Naive thymus-derived CD4-positive, alpha-beta T cell (primary cell): ENCODE data around the gene FAM89B. TPM values are rescaled to one million over a fixed set of nuclear protein-coding genes. Genes with fewer than 3 reads are reported as not detected.

Source experiments
- ATAC-seq: fragments of 150-1000 bp; cut with Tn5 transposase; 2 replicates; pipeline ENCODE4 v1.10.0; 2021; ENCODE audit warnings: mild to moderate bottlenecking, moderate library complexity
- CTCF ChIA-PET: fragments of 350-600 bp; sonication (Branson Sonifier 250); formaldehyde crosslinking; loops from one replicate; lab custom pipeline; 2021; ENCODE audit warnings: antibody characterized with exemption; lab: Charles Lee
- POLR2A ChIA-PET: fragments of 350-600 bp; sonication (Branson Sonifier 250); formaldehyde crosslinking; loops from one replicate; lab custom pipeline; 2021; ENCODE audit warnings: antibody characterized with exemption, inconsistent platforms; lab: Charles Lee
- DNase-seq, 9 donors: peaks; one replicate each; pipeline versions ENCODE4 v3.0.0 to v3.0.0-alpha.2; 2020 to 2022; ENCODE audit warnings: mixed read lengths in 1 of 9
- H3K27ac ChIP-seq: one replicate; pipeline ENCODE4 v1.7.0; 2013; ENCODE audit warnings: mild to moderate bottlenecking, low read depth, low read length, moderate library complexity
- H3K27me3 ChIP-seq, 2 donors: one replicate each; pipeline ENCODE4 v1.7.0; 2013; ENCODE audit warnings: low read length in 2 of 2, mild to moderate bottlenecking in 2 of 2, moderate library complexity in 2 of 2; ENCODE audit not compliant: control insufficient read depth in 2 of 2, insufficient read depth in 2 of 2
- H3K36me3 ChIP-seq, 3 experiments: 1 replicate in 2 of 3; 2 replicates in 1 of 3; pipeline ENCODE4 v1.7.0; 2013; ENCODE audit warnings: low read length in 3 of 3, mild to moderate bottlenecking in 3 of 3, moderate library complexity in 1 of 3; ENCODE audit not compliant: insufficient read depth in 3 of 3, control insufficient read depth in 2 of 3
- H3K4me1 ChIP-seq, 2 donors: one replicate each; pipeline ENCODE4 v1.7.0; 2013; ENCODE audit warnings: low read length in 2 of 2, mild to moderate bottlenecking in 2 of 2, moderate library complexity in 1 of 2; ENCODE audit not compliant: control insufficient read depth in 2 of 2, insufficient read depth in 2 of 2
- H3K4me3 ChIP-seq: 2 replicates; pipeline ENCODE4 v1.7.0; 2013; ENCODE audit warnings: mild to moderate bottlenecking, low read length
- H3K9me3 ChIP-seq, 3 experiments: 1 replicate in 2 of 3; 2 replicates in 1 of 3; pipeline ENCODE4 v1.7.0; 2013; ENCODE audit warnings: low read length in 3 of 3; ENCODE audit not compliant: control insufficient read depth in 2 of 3
- H3K27ac Mint-ChIP-seq, 9 donors: one replicate each; pipeline ENCODE4 v1.8.0; 2020 to 2022; ENCODE audit warnings: mixed read lengths in 9 of 9, mild to moderate bottlenecking in 8 of 9, moderate library complexity in 5 of 9, inconsistent platforms in 2 of 9
- H3K27me3 Mint-ChIP-seq, 5 donors: one replicate each; pipeline ENCODE4 v1.8.0; 2021 to 2022; ENCODE audit warnings: mixed read lengths in 5 of 5, mild to moderate bottlenecking in 1 of 5
- H3K36me3 Mint-ChIP-seq, 5 donors: one replicate each; pipeline ENCODE4 v1.8.0; 2020 to 2022; ENCODE audit warnings: mixed read lengths in 5 of 5, mild to moderate bottlenecking in 3 of 5, inconsistent platforms in 1 of 5
- H3K4me1 Mint-ChIP-seq, 7 donors: one replicate each; pipeline ENCODE4 v1.8.0; 2020 to 2022; ENCODE audit warnings: mixed read lengths in 7 of 7, mild to moderate bottlenecking in 3 of 7, inconsistent platforms in 1 of 7
- H3K4me3 Mint-ChIP-seq, 10 donors: one replicate each; pipeline ENCODE4 v1.8.0; 2020 to 2022; ENCODE audit warnings: mild to moderate bottlenecking in 10 of 10, mixed read lengths in 10 of 10, moderate library complexity in 6 of 10, inconsistent platforms in 2 of 10
- H3K9me3 Mint-ChIP-seq, 11 donors: one replicate each; pipeline ENCODE4 v1.8.0; 2020 to 2022; ENCODE audit warnings: mixed read lengths in 11 of 11, mild to moderate bottlenecking in 4 of 11, inconsistent platforms in 1 of 11, moderate library complexity in 1 of 11
- intact Hi-C, 2 donors: fragments of 100-400 bp; cut with micrococcal nuclease; formaldehyde crosslinking; loops; one replicate each; pipeline ENCODE4 v1.15.1; 2023
- polyA plus RNA-seq, 2 donors: library from polyadenylated mRNA; unstranded; fragments of 300-500 nt; fragmentation: Illumina TruSeq; gene quantifications; one replicate each; pipeline ENCODE4 v1.2.3, GENCODE V29; 2021
- total RNA-seq, 6 experiments: library from RNA in 5 of 6; stranded (reverse) in 5 of 6; gene quantifications; 1 replicate in 5 of 6; 2 replicates in 1 of 6; pipeline ENCODE4 v1.2.3 and lab custom pipeline; 2021 to 2026

FAM89B gene
- total and polyA plus RNA-seq, 7 experiments from 2014 or later, result 33.0 to 115 (median 57.9) TPM

DNA sequence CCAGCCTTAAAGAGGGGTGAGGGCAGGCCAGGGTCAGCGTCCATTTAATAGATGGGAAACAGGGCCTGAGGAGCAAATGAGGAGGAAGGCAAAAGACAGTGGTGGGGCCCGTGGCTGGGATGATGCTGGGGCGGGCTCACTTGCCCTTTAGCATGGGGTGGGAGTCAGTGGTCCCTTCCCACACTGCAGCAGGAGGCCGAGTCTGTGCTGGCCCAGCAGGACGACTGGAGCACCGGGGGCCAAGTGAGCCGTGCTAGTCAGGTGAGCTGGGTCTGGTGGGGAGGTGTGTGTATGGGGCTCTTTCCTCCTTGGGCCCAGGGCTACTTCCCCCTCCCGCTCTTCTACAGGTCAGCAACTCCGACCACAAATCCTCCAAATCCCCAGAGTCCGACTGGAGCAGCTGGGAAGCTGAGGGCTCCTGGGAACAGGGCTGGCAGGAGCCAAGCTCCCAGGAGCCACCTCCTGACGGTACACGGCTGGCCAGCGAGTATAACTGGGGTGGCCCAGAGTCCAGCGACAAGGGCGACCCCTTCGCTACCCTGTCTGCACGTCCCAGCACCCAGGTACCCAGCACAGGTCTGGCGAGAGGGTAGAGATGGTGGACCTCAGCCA, 34.6 kb upstream of the FAM89B start:
- H3K27me3 ChIP-seq, result no peaks in the 10 kb centered on the region
- no peaks in the 10 kb centered on the region for H3K9me3 Mint-ChIP-seq
- peaks cover 12 to 18% of the 10 kb centered on the region in 2 donors for H3K4me1 ChIP-seq
- intact Hi-C loops, result no loop called here
- H3K4me3 ChIP-seq, result no peak overlapping the region
- no peak for ATAC-seq
- H3K4me1 Mint-ChIP-seq, result peaks cover 5 to 18% (median 13%) of the 10 kb centered on the region in 7 donors
- H3K27ac Mint-ChIP-seq, result peak overlapping the region in 1 of 9 donors; percentile 38
- no peaks in the 10 kb centered on the region for H3K27me3 Mint-ChIP-seq
- no peaks in the 10 kb centered on the region for H3K9me3 ChIP-seq
- ChIA-PET POLR2A (interaction anchor here (0.8 to 4.9 kb wide), 6 partner anchors 12 to 50 kb away, joined by 3 to 48 read pairs (median 4); partner anchors contain the start of genes EHBP1L1, FAM89B and SCYL1), CTCF (interaction anchor here (0.6 to 9.8 kb wide), 3 partner anchors 13 to 430 kb away, joined by 3 to 126 read pairs (median 5); partner anchors contain the start of genes KCNK7 and SCYL1)
- H3K36me3 ChIP-seq, result peaks cover 0 to 50% (median 4%) of the 10 kb centered on the region in 3 experiments
- peaks cover 0 to 5% (median 4%) of the 10 kb centered on the region in 5 donors for H3K36me3 Mint-ChIP-seq
- H3K27ac ChIP-seq, result no peak overlapping the region
- DNase-seq, result no peak
- peak overlapping the region in 5 of 10 donors; percentile 35 to 61 (median 49) for H3K4me3 Mint-ChIP-seq

DNA sequence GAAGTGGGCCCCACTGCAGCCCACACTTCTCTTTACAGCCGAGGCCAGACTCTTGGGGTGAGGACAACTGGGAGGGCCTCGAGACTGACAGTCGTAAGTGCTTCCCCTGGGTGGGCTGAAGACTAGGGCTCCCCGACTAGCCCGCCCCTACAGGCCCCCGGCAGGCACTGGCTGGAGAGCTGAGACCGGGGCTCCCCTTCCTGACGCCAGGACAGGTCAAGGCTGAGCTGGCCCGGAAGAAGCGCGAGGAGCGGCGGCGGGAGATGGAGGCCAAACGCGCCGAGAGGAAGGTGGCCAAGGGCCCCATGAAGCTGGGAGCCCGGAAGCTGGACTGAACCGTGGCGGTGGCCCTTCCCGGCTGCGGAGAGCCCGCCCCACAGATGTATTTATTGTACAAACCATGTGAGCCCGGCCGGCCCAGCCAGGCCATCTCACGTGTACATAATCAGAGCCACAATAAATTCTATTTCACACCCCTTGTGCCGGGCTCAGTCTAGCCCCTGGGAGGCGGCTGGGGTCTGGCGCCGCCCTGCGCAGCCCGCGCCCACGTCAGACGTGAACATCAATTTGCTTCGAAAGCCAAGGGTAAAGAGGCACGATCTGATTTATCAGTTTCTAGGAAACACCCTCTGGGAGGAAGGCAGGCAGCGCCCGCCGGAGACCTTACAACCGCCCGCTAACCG, 34.0 kb upstream of the FAM89B start:
- no peaks in the 10 kb centered on the region for H3K9me3 Mint-ChIP-seq
- intact Hi-C loops, result no loop called here
- no peaks in the 10 kb centered on the region for H3K27me3 ChIP-seq
- H3K36me3 Mint-ChIP-seq, result peaks cover 0 to 6% (median 4%) of the 10 kb centered on the region in 5 donors
- peaks cover 5 to 20% (median 14%) of the 10 kb centered on the region in 7 donors for H3K4me1 Mint-ChIP-seq
- H3K4me1 ChIP-seq, result peaks cover 12 to 18% of the 10 kb centered on the region in 2 donors
- H3K27ac ChIP-seq, result no peak overlapping the region
- no peak overlapping the region for H3K4me3 ChIP-seq
- CTCF ChIA-PET, result interaction anchor here (0.6 to 9.8 kb wide), 3 partner anchors 14 to 430 kb away, joined by 3 to 126 read pairs (median 5); partner anchors contain the start of genes KCNK7 and SCYL1
- POLR2A ChIA-PET, result interaction anchor here (1.5 to 4.9 kb wide), 2 partner anchors 13 to 37 kb away, joined by 3 to 48 read pairs; partner anchors contain the start of genes EHBP1L1 and SCYL1
- no peak for DNase-seq
- no peaks in the 10 kb centered on the region for H3K27me3 Mint-ChIP-seq
- peak overlapping the region in 1 of 9 donors; percentile 56 for H3K27ac Mint-ChIP-seq
- peaks cover 0 to 50% (median 4%) of the 10 kb centered on the region in 3 experiments for H3K36me3 ChIP-seq
- H3K9me3 ChIP-seq, result no peaks in the 10 kb centered on the region
- no peak for ATAC-seq
- H3K4me3 Mint-ChIP-seq, result peak overlapping the region in 6 of 10 donors; percentile 23 to 76 (median 46)

DNA sequence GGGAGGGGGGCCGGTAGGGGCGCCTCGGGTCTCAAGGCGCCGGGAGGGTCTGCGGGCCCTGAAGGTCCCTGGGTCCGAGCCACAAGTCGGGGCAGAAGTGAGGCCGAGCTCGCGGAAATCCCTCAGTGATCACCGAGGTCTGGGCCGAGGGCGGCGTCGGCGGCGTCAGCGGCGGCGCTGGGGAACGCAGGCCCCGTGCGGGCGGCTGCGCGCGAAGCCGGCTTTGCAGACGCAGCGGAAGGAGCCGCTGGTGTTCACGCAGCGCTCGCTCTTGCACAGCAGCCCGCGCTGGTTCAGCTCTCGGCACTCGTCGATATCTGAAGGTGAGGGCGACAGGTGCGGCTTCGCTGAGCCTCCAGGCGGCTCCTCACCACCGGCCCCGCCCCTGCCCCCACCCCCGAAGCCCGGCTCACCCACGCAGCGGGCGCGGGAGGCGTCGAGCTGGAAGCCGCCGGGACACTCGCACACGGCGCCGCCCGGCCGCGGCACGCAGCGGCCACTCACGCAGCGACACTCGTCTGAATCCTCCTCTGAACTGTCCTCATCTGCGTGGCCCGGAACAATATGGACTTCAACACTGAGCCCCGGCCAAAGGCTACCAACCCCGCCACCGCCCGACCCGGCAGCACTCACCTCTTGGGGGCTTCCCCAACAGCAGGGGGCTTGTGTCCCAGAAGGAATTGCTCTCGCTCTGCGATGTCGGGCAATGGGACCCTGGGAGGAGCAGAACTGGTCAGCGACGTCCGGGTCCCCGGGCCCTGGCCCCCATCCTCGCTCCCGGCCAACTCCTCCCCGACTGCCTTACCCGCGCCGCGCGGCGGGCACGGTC, 33.2 kb upstream of the FAM89B start:
- intact Hi-C loops, result no loop called here
- H3K9me3 ChIP-seq, result no peaks in the 10 kb centered on the region
- no peaks in the 10 kb centered on the region for H3K9me3 Mint-ChIP-seq
- ATAC-seq (no peak), DNase-seq (no peak)
- no peak overlapping the region for H3K4me3 ChIP-seq
- H3K4me1 ChIP-seq, result peaks cover 12 to 18% of the 10 kb centered on the region in 2 donors
- peaks cover 7 to 20% (median 14%) of the 10 kb centered on the region in 7 donors for H3K4me1 Mint-ChIP-seq
- no peaks in the 10 kb centered on the region for H3K27me3 ChIP-seq
- H3K27me3 Mint-ChIP-seq, result no peaks in the 10 kb centered on the region
- H3K4me3 Mint-ChIP-seq, result peak overlapping the region in 1 of 10 donors; percentile 81
- peak overlapping the region in 1 of 9 donors; percentile 32 for H3K27ac Mint-ChIP-seq
- H3K36me3 Mint-ChIP-seq, result peaks cover 0 to 6% (median 4%) of the 10 kb centered on the region in 5 donors
- H3K36me3 ChIP-seq, result peaks cover 0 to 49% (median 4%) of the 10 kb centered on the region in 3 experiments
- CTCF ChIA-PET, result interaction anchor here (0.7 to 9.8 kb wide), 8 partner anchors 10 to 51 kb away, joined by 3 to 126 read pairs (median 11); partner anchors contain the start of genes FAM89B, KCNK7 and ZNRD2
- POLR2A ChIA-PET, result interaction anchor here (0.9 to 7.8 kb wide), 14 partner anchors 8 to 322 kb away, joined by 3 to 66 read pairs (median 12); partner anchors contain the start of genes EHBP1L1, FAM89B, MALAT1 and RELA
- peak overlapping the region; percentile 74 for H3K27ac ChIP-seq

- peak overlapping the region; percentile 81 to 90 (median 84) for H3K4me3 Mint-ChIP-seq
- peak in 1 of 9 donors; percentile 41 for DNase-seq
- peaks cover 12 to 26% (median 19%) of the 10 kb centered on the region in 7 donors for H3K4me1 Mint-ChIP-seq
Observed at GRCh38 chr11:65539744-65540289, 32.5 kb upstream of the FAM89B start.

DNA sequence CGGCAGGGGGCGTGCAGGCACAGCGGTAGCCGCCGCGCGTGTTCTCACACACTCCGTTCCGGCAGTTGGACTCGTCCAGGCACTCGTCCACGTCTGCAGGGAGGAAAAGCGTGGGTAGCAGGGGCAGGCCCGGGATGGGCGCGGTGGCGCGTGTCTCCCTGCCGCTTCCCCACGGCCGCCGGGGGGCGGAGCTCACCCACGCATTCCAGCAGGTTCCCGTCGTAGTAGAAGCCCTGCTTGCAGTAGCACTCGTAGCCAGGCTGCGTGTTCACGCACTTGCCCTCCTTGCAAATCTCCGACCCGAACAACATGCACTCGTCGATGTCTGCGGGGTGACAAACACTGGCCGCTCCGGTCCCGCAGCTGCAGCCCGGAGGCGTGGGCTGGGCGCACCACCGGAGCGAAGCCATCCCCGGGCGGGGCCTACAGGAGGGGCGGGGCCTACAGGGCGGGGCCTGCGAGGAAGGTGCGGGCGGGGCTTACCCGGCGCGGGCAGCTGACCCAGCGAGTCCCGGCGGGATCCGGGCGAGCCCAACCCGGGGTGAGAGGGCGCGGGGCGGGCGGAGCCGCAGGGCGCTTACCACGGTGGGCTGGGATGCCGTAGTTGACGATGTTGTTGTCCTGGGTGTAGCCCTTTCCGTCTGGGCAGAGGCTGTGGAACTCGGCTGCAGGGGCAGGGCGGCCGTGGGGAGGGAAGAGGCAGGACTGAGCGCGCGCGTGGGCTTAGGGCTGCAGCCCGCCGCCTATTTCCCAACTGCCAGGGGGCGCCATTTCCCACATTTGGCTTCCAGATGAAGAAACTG, 31.8 kb upstream of the FAM89B start:
- Histone ChIP-seq H3K4me3 (peak overlapping the region; percentile 71), H3K36me3 (peaks cover 0 to 43% (median 4%) of the 10 kb centered on the region in 3 experiments), H3K27ac (peak overlapping the region; percentile 74), H3K27me3 (no peaks in the 10 kb centered on the region), H3K9me3 (no peaks in the 10 kb centered on the region), H3K4me1 (peaks cover 12 to 18% of the 10 kb centered on the region in 2 donors)
- peaks cover 13 to 32% (median 22%) of the 10 kb centered on the region in 7 donors for H3K4me1 Mint-ChIP-seq
- intact Hi-C loops, result loop anchor here (1.0 to 10.0 kb wide), 15 partner anchors 13 to 314 kb away; partner anchors contain the start of genes PCNX3 (in 2 of the 2), SCYL1 (in 2 of the 2), CFL1 (in 1 of the 2) and FRMD8 (in 1 of the 2)
- H3K36me3 Mint-ChIP-seq, result peaks cover 0 to 9% (median 0%) of the 10 kb centered on the region in 5 donors
- H3K27ac Mint-ChIP-seq, result peak overlapping the region in 8 of 9 donors; percentile 70 to 92 (median 86)
- DNase-seq, result peak; percentile 84 to 95 (median 91)
- H3K27me3 Mint-ChIP-seq, result no peaks in the 10 kb centered on the region
- CTCF ChIA-PET, result interaction anchor here (0.6 to 9.8 kb wide), 13 partner anchors 8 to 170 kb away, joined by 3 to 126 read pairs (median 6); partner anchors contain the start of genes EHBP1L1, FAM89B, KCNK7 and ZNRD2
- peak; percentile 94 for ATAC-seq
- H3K4me3 Mint-ChIP-seq, result peak overlapping the region; percentile 81 to 90 (median 84)
- POLR2A ChIA-PET, result interaction anchor here (0.6 to 14.3 kb wide), 20 partner anchors 10 to 320 kb away, joined by 3 to 186 read pairs (median 9); partner anchors contain the start of genes EHBP1L1, FAM89B, KCNK7 and LTBP3
- H3K9me3 Mint-ChIP-seq, result no peaks in the 10 kb centered on the region

More at GRCh38 chr11:65539744-65540289, 32.5 kb upstream of the FAM89B start:
- H3K27me3 ChIP-seq, result no peaks in the 10 kb centered on the region
- POLR2A ChIA-PET, result interaction anchor here (0.6 to 14.3 kb wide), 19 partner anchors 9 to 321 kb away, joined by 3 to 186 read pairs (median 10); partner anchors contain the start of genes EHBP1L1, FAM89B, LTBP3 and MALAT1
- peak overlapping the region in 7 of 9 donors; percentile 48 to 92 (median 83) for H3K27ac Mint-ChIP-seq
- H3K27ac ChIP-seq, result peak overlapping the region; percentile 74
- H3K9me3 ChIP-seq, result no peaks in the 10 kb centered on the region
- CTCF ChIA-PET, result interaction anchor here (0.7 to 9.8 kb wide), 12 partner anchors 9 to 73 kb away, joined by 3 to 126 read pairs (median 6); partner anchors contain the start of genes EHBP1L1, FAM89B, KCNK7 and ZNRD2
- H3K27me3 Mint-ChIP-seq, result no peaks in the 10 kb centered on the region
- H3K4me1 ChIP-seq, result peaks cover 12 to 18% of the 10 kb centered on the region in 2 donors
- H3K9me3 Mint-ChIP-seq, result no peaks in the 10 kb centered on the region
- peak; percentile 82 for ATAC-seq
- peak overlapping the region; percentile 71 for H3K4me3 ChIP-seq
- intact Hi-C loops, result loop anchor here (1.0 to 10.0 kb wide), 15 partner anchors 13 to 315 kb away; partner anchors contain the start of genes PCNX3 (in 2 of the 2), SCYL1 (in 2 of the 2), CFL1 (in 1 of the 2) and FRMD8 (in 1 of the 2)
- peaks cover 0 to 8% (median 0%) of the 10 kb centered on the region in 5 donors for H3K36me3 Mint-ChIP-seq
- peaks cover 0 to 49% (median 4%) of the 10 kb centered on the region in 3 experiments for H3K36me3 ChIP-seq
